ELR (cell line): Measurements from ENCODE around the gene SLC4A1AP.

Experiments used
- DNase-seq: peaks from one replicate; pipeline ENCODE4 v3.0.0-alpha.2; 2015; ENCODE audit warnings: low read depth

The SLC4A1AP gene

GRCh38 chr2:27742571-27742970 is 78.9 kb downstream of the SLC4A1AP start:
- no peak for DNase-seq
